Progenitor cell of endocrine pancreas (in vitro differentiated cells): ENCODE measurements around the gene HABP4. TPM values are rescaled to one million over a fixed set of nuclear protein-coding genes. Genes with fewer than 3 reads are reported as not detected.

Experiments
- DNase-seq: peaks from one replicate; pipeline ENCODE4 v3.0.0; 2021; ENCODE audit warnings: low spot score; ENCODE audit not compliant: unreplicated experiment
- H3K27ac Mint-ChIP-seq: 2 replicates; pipeline ENCODE4 v1.8.0; 2021; ENCODE audit warnings: mild to moderate bottlenecking, moderate library complexity, mixed read lengths
- H3K27me3 Mint-ChIP-seq: 2 replicates; pipeline ENCODE4 v1.8.0; 2021; ENCODE audit warnings: mixed read lengths
- H3K36me3 Mint-ChIP-seq: 2 replicates; pipeline ENCODE4 v1.8.0; 2022; ENCODE audit warnings: mixed read lengths; ENCODE audit not compliant: insufficient read depth
- H3K4me1 Mint-ChIP-seq: 2 replicates; pipeline ENCODE4 v1.8.0; 2021; ENCODE audit warnings: low read depth, mixed read lengths
- H3K4me3 Mint-ChIP-seq: 2 replicates; pipeline ENCODE4 v1.8.0; 2021; ENCODE audit warnings: low read depth, mild to moderate bottlenecking, moderate library complexity, mixed read lengths
- H3K9me3 Mint-ChIP-seq: 2 replicates; pipeline ENCODE4 v1.8.0; 2021; ENCODE audit warnings: low read depth, mixed read lengths
- CTCF ChIP-seq: fragments of 200-600 bp; sonication (generic); IDR thresholded peaks from one replicate; pipeline ENCODE4 v1.5.0; 2021; ENCODE audit warnings: antibody characterized with exemption, mild to moderate bottlenecking; ENCODE audit not compliant: unreplicated experiment
- total RNA-seq: library from RNA; stranded (reverse); gene quantifications from 2 replicates; pipeline ENCODE4 v1.2.1, GENCODE V29; 2021

Gene HABP4
- total RNA-seq, 1 donor from 2014 or later: 15.5 TPM

- no peak overlapping the region for H3K4me3 Mint-ChIP-seq
- H3K27me3 Mint-ChIP-seq: no peaks in the 10 kb centered on the region
- no peaks in the 10 kb centered on the region for H3K9me3 Mint-ChIP-seq
- peak overlapping the region; percentile 19 for H3K27ac Mint-ChIP-seq
- no peak for TF ChIP-seq CTCF
- H3K4me1 Mint-ChIP-seq: no peaks in the 10 kb centered on the region
- no peak for DNase-seq
- H3K36me3 Mint-ChIP-seq: peaks cover 15% of the 10 kb centered on the region
Measured at GRCh38 chr9:96522366-96522765, 72.4 kb downstream of the HABP4 start.

- H3K4me3 Mint-ChIP-seq: no peak overlapping the region
- H3K36me3 Mint-ChIP-seq: peaks cover 17% of the 10 kb centered on the region
- no peaks in the 10 kb centered on the region for H3K4me1 Mint-ChIP-seq
- no peak for TF ChIP-seq CTCF
- DNase-seq: no peak
- H3K27me3 Mint-ChIP-seq: no peaks in the 10 kb centered on the region
- H3K27ac Mint-ChIP-seq: no peak overlapping the region
- no peaks in the 10 kb centered on the region for H3K9me3 Mint-ChIP-seq
Measured at GRCh38 chr9:96523374-96523773, 73.4 kb downstream of the HABP4 start.

- Mint-ChIP-seq H3K4me1 (no peaks in the 10 kb centered on the region), H3K36me3 (peaks cover 21% of the 10 kb centered on the region), H3K27ac (no peak overlapping the region), H3K27me3 (no peaks in the 10 kb centered on the region), H3K4me3 (no peak overlapping the region), H3K9me3 (no peaks in the 10 kb centered on the region)
- no peak for DNase-seq
- TF ChIP-seq CTCF: no peak
Measured at GRCh38 chr9:96524045-96524444, 74.1 kb downstream of the HABP4 start.

GRCh38 chr9:96524764-96525163 is 74.8 kb downstream of the HABP4 start:
- Mint-ChIP-seq H3K4me1 (no peaks in the 10 kb centered on the region), H3K9me3 (no peaks in the 10 kb centered on the region), H3K27ac (no peak overlapping the region), H3K36me3 (peaks cover 23% of the 10 kb centered on the region), H3K27me3 (no peaks in the 10 kb centered on the region), H3K4me3 (no peak overlapping the region)
- no peak for DNase-seq
- no peak for TF ChIP-seq CTCF

- H3K4me3 Mint-ChIP-seq: no peak overlapping the region
- no peaks in the 10 kb centered on the region for H3K9me3 Mint-ChIP-seq
- H3K4me1 Mint-ChIP-seq: no peaks in the 10 kb centered on the region
- peak overlapping the region; percentile 19 for H3K27ac Mint-ChIP-seq
- peaks cover 37% of the 10 kb centered on the region for H3K36me3 Mint-ChIP-seq
- no peak for DNase-seq
- H3K27me3 Mint-ChIP-seq: no peaks in the 10 kb centered on the region
- TF ChIP-seq CTCF: no peak
Measured at GRCh38 chr9:96532173-96532572, 82.2 kb downstream of the HABP4 start.

- H3K27ac Mint-ChIP-seq: no peak overlapping the region
- DNase-seq: no peak
- no peak for TF ChIP-seq CTCF
- H3K9me3 Mint-ChIP-seq: no peaks in the 10 kb centered on the region
- peaks cover 14% of the 10 kb centered on the region for H3K36me3 Mint-ChIP-seq
- no peaks in the 10 kb centered on the region for H3K27me3 Mint-ChIP-seq
- H3K4me3 Mint-ChIP-seq: no peak overlapping the region
- no peaks in the 10 kb centered on the region for H3K4me1 Mint-ChIP-seq
Measured at GRCh38 chr9:96540106-96540505, 90.1 kb downstream of the HABP4 start.
